Loucy (cell line): ENCODE results near the gene STX18.

Experiments used
- H2AFZ ChIP-seq: fragments of 200-600 bp; sonication (generic); 2 replicates; pipeline ENCODE4 v1.6.0; 2016; ENCODE audit warnings: antibody characterized with exemption, mild to moderate bottlenecking, low read length, moderate library complexity
- H3F3A ChIP-seq: fragments of 200-600 bp; 2 replicates; pipeline ENCODE4 v1.6.0; 2016; ENCODE audit warnings: antibody characterized with exemption, low read depth, mild to moderate bottlenecking
- H3K27me3 ChIP-seq: fragments of 200-600 bp; sonication (generic); 2 replicates; pipeline ENCODE4 v1.6.1; 2014; ENCODE audit warnings: low read length, mild to moderate bottlenecking; ENCODE audit not compliant: insufficient read depth, poor library complexity, severe bottlenecking
- H3K36me3 ChIP-seq: fragments of 200-600 bp; sonication (generic); 2 replicates; pipeline ENCODE4 v1.6.1; 2016; ENCODE audit warnings: low read length; ENCODE audit not compliant: insufficient read depth
- H3K4me1 ChIP-seq: fragments of 200-600 bp; sonication (generic); 2 replicates; pipeline ENCODE4 v1.5.1; 2014; ENCODE audit warnings: low read length, mild to moderate bottlenecking; ENCODE audit not compliant: insufficient read depth, poor library complexity, severe bottlenecking
- H3K4me2 ChIP-seq: fragments of 200-600 bp; sonication (generic); 2 replicates; pipeline ENCODE4 v1.6.0; 2014; ENCODE audit warnings: antibody characterized with exemption, low read length, low read depth, mild to moderate bottlenecking; ENCODE audit not compliant: poor library complexity, severe bottlenecking
- H3K4me3 ChIP-seq: fragments of 200-600 bp; sonication (generic); 2 replicates; pipeline ENCODE4 v1.5.1; 2014; ENCODE audit warnings: low read length, mild to moderate bottlenecking, mixed read lengths; ENCODE audit not compliant: poor library complexity, severe bottlenecking
- H3K79me2 ChIP-seq: fragments of 200-600 bp; sonication (generic); 2 replicates; pipeline ENCODE4 v1.6.1; 2014; ENCODE audit warnings: low read length; ENCODE audit not compliant: insufficient read depth
- H3K9ac ChIP-seq: fragments of 200-600 bp; sonication (generic); 2 replicates; pipeline ENCODE4 v1.6.0; 2014; ENCODE audit warnings: mild to moderate bottlenecking, low read depth, low read length, moderate library complexity; ENCODE audit not compliant: poor library complexity, severe bottlenecking
- H3K9me2 ChIP-seq: fragments of 200-600 bp; sonication (generic); replicated peaks from 2 replicates; pipeline ENCODE4 v1.6.1; 2016; ENCODE audit warnings: low read depth, low read length, mixed read lengths
- H3K9me3 ChIP-seq: fragments of 200-600 bp; sonication (generic); 2 replicates; pipeline ENCODE4 v1.6.1; 2014; ENCODE audit warnings: mild to moderate bottlenecking, antibody characterized with exemption, low read length, low read depth; ENCODE audit not compliant: insufficient read depth
- H4K20me1 ChIP-seq: fragments of 200-600 bp; sonication (generic); 2 replicates; pipeline ENCODE4 v1.6.0; 2014; ENCODE audit warnings: antibody characterized with exemption, low read length, mild to moderate bottlenecking; ENCODE audit not compliant: insufficient read depth, poor library complexity, severe bottlenecking
- CTCF ChIP-seq: fragments of 200-600 bp; sonication (generic); conservative IDR thresholded peaks from 2 replicates; pipeline ENCODE4 v1.5.1; 2014; ENCODE audit warnings: mild to moderate bottlenecking, antibody characterized with exemption, low read length
- EZH2phosphoT487 ChIP-seq: fragments of 200-600 bp; IDR thresholded peaks from 2 replicates; pipeline ENCODE4 v1.6.1; 2018; ENCODE audit warnings: antibody characterized with exemption, mild to moderate bottlenecking, moderate library complexity, borderline replicate concordance

Gene STX18

GRCh38 chr4:4408132-4408523 is 133.7 kb downstream of the STX18 start:
- Histone ChIP-seq H3K36me3 (no peaks in the 10 kb centered on the region), H3K4me2 (no peak overlapping the region), H3K4me3 (no peak overlapping the region), H3F3A (no peaks in the 10 kb centered on the region), H3K4me1 (no peaks in the 10 kb centered on the region), H3K27me3 (no peaks in the 10 kb centered on the region), H2AFZ (no peak overlapping the region), H3K9me2 (no peaks in the 10 kb centered on the region), H4K20me1 (no peaks in the 10 kb centered on the region), H3K79me2 (no peaks in the 10 kb centered on the region), H3K9ac (no peak overlapping the region), H3K9me3 (no peaks in the 10 kb centered on the region)
- TF ChIP-seq EZH2phosphoT487 (no peak), CTCF (no peak)

- H3K27me3 ChIP-seq: no peaks in the 10 kb centered on the region
- H3K9me3 ChIP-seq: no peaks in the 10 kb centered on the region
- H3K79me2 ChIP-seq: no peaks in the 10 kb centered on the region
- H3K9me2 ChIP-seq: no peaks in the 10 kb centered on the region
- no peaks in the 10 kb centered on the region for H4K20me1 ChIP-seq
- H3K36me3 ChIP-seq: no peaks in the 10 kb centered on the region
- H3K4me2 ChIP-seq: no peak overlapping the region
- TF ChIP-seq CTCF: no peak
- no peak for TF ChIP-seq EZH2phosphoT487
- no peak overlapping the region for H3K4me3 ChIP-seq
- no peak overlapping the region for H2AFZ ChIP-seq
- H3K4me1 ChIP-seq: no peaks in the 10 kb centered on the region
- no peaks in the 10 kb centered on the region for H3F3A ChIP-seq
- H3K9ac ChIP-seq: no peak overlapping the region
These were observed 134.3 kb downstream of the STX18 start for GRCh38 chr4:4407299-4408131.

GRCh38 chr4:4406455-4407298 is 135.2 kb downstream of the STX18 start:
- TF ChIP-seq CTCF (no peak), EZH2phosphoT487 (no peak)
- no peaks in the 10 kb centered on the region for H3K9me2 ChIP-seq
- no peak overlapping the region for H3K4me3 ChIP-seq
- H3K4me2 ChIP-seq: no peak overlapping the region
- H3F3A ChIP-seq: no peaks in the 10 kb centered on the region
- H3K9me3 ChIP-seq: no peaks in the 10 kb centered on the region
- no peak overlapping the region for H2AFZ ChIP-seq
- no peaks in the 10 kb centered on the region for H3K36me3 ChIP-seq
- H3K9ac ChIP-seq: no peak overlapping the region
- H4K20me1 ChIP-seq: no peaks in the 10 kb centered on the region
- no peaks in the 10 kb centered on the region for H3K79me2 ChIP-seq
- H3K27me3 ChIP-seq: no peaks in the 10 kb centered on the region
- no peaks in the 10 kb centered on the region for H3K4me1 ChIP-seq
